Measurements from ENCODE around the gene MTIF3. TPM values are rescaled to one million over a fixed set of nuclear protein-coding genes. Genes with fewer than 3 reads are reported as not detected.

Gene MTIF3
- total RNA-seq, 1 donor from 2014 or later = 50.0 TPM

DNA sequence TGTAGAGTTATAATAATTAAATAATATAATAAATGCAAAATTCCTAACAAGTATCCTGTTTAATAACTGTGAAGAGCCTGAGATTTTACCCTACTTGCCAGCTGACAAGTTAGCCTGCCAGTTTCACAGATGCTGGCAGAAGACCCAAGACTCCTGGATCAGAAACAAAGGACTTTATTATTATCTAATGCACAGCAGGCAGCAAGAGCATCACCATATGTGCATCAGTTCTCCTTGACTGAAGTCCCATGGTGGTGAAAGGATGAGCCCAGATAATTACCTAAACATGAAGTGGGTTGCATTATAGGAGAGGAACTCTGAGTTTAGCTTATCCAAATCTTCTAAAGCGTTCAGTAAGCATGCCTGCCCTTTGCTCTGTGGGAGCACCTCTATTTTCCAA lies 39.1 kb upstream of the MTIF3 start:
- TF ChIP-seq, protein P1, sequence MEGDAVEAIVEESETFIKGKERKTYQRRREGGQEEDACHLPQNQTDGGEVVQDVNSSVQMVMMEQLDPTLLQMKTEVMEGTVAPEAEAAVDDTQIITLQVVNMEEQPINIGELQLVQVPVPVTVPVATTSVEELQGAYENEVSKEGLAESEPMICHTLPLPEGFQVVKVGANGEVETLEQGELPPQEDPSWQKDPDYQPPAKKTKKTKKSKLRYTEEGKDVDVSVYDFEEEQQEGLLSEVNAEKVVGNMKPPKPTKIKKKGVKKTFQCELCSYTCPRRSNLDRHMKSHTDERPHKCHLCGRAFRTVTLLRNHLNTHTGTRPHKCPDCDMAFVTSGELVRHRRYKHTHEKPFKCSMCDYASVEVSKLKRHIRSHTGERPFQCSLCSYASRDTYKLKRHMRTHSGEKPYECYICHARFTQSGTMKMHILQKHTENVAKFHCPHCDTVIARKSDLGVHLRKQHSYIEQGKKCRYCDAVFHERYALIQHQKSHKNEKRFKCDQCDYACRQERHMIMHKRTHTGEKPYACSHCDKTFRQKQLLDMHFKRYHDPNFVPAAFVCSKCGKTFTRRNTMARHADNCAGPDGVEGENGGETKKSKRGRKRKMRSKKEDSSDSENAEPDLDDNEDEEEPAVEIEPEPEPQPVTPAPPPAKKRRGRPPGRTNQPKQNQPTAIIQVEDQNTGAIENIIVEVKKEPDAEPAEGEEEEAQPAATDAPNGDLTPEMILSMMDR (conservative IDR thresholded peaks at IDR 0.05; ENCODE audit: low read depth, low read length) = no peak
- no peak for DNase-seq (ENCODE audit: low read depth)
- H3K4me3 ChIP-seq (ENCODE audit: low read depth, low read length) = no peak overlapping the region

DNA sequence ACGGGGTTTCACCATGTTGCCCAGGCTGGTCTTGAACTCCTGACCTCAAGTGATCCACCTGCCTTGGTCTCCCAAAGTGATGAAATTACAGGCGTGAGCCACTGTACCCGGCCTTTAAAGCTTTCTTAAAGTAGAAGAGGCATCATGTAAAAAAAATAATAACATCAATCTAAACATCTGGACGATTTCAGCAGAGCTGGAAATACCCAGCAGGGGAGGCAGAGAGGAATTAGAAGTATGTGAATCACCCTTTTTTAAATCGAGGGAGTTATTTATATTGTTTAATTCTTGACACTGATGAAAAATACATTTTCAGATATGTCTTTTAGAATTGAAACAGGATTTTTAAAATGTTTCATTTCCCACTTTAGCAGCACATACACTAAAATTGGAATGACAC lies 37.4 kb upstream of the MTIF3 start:
- H3K4me3 ChIP-seq (ENCODE audit: low read depth, low read length) = no peak overlapping the region
- TF ChIP-seq, protein P1 (conservative IDR thresholded peaks at IDR 0.05; ENCODE audit: low read depth, low read length) = no peak
- no peak for DNase-seq (ENCODE audit: low read depth)

DNA sequence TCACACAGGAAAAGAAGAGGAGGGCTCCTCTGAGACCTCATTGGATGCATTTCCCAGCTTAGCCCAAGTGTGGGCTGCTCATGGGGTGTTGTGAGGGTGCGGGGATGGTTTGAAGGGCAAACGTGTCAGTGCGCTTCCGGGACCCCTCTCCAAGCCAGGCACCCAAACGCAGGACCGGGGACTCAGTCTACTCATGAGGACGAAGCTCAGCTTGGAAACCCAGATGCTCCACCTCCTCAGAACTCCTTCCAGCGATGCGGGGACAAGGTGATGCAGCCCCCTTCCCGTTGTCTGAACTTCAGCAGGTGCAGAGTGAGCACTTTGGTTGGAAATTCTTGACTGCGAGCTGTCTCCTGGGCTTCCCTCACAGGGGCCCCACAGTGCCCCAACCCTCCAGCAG lies 33.1 kb upstream of the MTIF3 start:
- TF ChIP-seq, protein P1 (conservative IDR thresholded peaks at IDR 0.05; ENCODE audit: low read depth, low read length) = no peak
- no peak overlapping the region for H3K4me3 ChIP-seq (ENCODE audit: low read depth, low read length)
- no peak for DNase-seq (ENCODE audit: low read depth)

DNA sequence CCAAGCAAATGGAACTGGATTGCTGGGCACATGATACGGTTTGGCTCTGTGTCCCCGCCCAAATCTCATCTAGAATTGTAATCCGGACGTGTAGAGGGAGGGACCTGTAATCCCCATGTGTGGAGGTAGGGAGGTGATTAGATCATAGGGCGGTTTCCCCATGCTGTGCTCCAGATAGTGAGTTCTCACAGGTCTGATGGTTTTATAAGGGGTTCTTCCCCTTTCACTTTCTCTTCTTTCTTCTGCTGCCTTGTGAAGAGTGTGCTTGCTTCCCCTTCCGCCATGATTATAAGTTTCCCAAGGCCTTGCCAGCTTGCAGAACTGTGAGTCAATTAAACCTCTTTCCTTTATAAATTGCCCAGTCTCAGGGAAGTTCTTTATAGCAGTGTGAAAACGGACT lies 32.6 kb upstream of the MTIF3 start:
- DNase-seq (ENCODE audit: low read depth) = no peak
- TF ChIP-seq, protein P1 (conservative IDR thresholded peaks at IDR 0.05; ENCODE audit: low read depth, low read length) = no peak
- H3K4me3 ChIP-seq (ENCODE audit: low read depth, low read length) = no peak overlapping the region

DNA sequence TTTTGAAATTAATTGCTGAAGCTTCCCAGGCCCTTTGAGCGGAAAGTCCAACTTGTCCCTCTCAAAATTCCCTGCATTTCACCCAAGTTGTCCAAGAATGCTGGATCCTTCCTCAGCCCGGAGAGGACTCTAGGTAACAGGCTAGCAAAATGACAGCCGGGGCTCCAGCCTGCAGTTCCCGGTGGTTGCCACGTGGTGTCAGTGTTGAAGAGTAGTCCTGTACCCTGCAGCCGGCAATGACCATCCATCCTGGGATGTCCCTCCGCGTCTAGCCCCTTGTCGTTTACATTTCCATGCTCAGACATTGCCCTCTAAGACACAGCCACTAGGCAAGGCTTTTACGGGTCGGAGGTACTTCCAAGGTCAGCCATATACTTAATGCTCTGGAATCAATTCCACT lies 31.4 kb upstream of the MTIF3 start:
- TF ChIP-seq, protein P1 (conservative IDR thresholded peaks at IDR 0.05; ENCODE audit: low read depth, low read length) = peak; percentile 73
- H3K4me3 ChIP-seq (ENCODE audit: low read depth, low read length) = no peak overlapping the region
- no peak for DNase-seq (ENCODE audit: low read depth)

DNA sequence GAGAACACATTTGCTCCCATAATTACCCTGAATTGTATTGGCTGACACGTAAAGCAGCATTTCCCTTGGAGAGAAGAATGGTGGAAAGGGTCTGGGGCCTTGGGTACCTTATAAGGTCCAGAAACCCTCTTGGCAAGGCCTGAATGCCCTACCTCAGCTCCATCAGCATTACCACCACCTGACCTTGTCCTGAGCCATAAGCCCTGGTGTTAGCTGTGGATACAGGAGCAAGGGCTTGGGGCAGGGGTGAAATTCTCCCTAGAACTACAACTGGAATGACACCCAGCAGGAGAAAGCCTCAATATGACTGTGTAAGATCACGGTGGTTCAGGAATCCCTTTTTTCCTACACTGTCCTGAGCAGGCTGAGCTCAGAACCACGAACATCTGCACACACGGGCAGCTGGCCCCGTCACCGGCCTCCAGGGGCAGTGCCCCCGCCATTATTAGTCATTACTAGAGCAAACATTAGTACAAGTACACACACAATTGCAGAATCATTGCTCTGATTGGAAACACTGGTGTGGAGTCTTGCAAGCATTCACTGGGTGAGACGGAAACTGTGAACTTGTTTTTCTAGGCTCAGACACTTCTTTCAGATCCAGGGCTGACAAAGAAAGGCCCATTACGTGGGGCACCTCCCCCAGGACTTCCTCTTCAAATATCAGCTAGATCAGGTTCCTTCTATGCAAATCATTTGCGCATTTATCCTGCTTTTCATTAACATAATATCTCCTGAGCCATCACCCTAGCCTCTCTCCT lies 26.8 kb upstream of the MTIF3 start:
- TF ChIP-seq, protein P1 (conservative IDR thresholded peaks at IDR 0.05; ENCODE audit: low read depth, low read length) = peak; percentile 2
- DNase-seq (ENCODE audit: low read depth) = no peak

DNA sequence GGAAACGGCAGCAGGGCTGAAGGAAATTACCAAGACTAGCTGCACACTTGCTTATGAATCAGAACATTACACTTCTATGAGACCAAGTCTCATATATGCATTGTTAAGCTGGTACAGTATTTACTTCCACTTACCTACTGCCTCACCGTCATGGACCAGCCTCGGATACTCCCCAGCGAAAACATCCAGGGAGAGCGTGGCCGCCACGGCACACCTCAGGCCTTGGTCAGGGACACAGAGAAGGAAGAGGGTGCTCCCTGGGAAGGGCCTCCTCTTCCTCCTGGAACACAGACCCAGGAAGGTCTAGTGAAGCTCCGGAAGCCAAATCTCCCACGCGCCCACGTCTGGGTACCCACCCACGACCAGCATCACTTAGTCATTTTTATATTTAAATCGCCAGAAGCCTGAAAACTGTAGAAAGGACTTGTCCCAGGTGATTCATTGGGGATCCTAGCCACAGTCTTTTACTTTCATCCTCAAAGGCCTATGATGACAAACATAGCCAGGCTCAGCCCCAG lies 24.4 kb upstream of the MTIF3 start:
- TF ChIP-seq, protein P1 (conservative IDR thresholded peaks at IDR 0.05; ENCODE audit: low read depth, low read length) = no peak
- no peak overlapping the region for H3K4me3 ChIP-seq (ENCODE audit: low read depth, low read length)
- DNase-seq (ENCODE audit: low read depth) = no peak

More for the DNA sequence above, 26.8 kb upstream of the MTIF3 start:
- H3K4me3 ChIP-seq (ENCODE audit: low read depth, low read length) = no peak overlapping the region
